Liver (tissue), 3 donors: Measurements from ENCODE around the gene CRISPLD2.

Source experiments
- GABPA ChIP-seq, 2 donors: IDR thresholded peaks in 1 of 2; conservative IDR thresholded peaks in 1 of 2; 2 replicates each; pipeline ENCODE4 v1.6.1; 2016; ENCODE audit warnings: antibody characterized with exemption in 2 of 2, mild to moderate bottlenecking in 1 of 2, moderate library complexity in 1 of 2
- YY1 ChIP-seq: IDR thresholded peaks from 2 replicates; pipeline ENCODE4 v1.6.1; 2016; ENCODE audit warnings: antibody characterized with exemption, mild to moderate bottlenecking
- TF ChIP-seq, protein P1 (sequence below): fragments of 150-350 bp; IDR thresholded peaks from 2 replicates; pipeline ENCODE4 v1.5.1; 2017; ENCODE audit warnings: improper control_type of control experiment, low read depth, low read length; ENCODE audit not compliant: missing input control
- TF ChIP-seq, protein P2 (sequence below): IDR thresholded peaks from 2 replicates; pipeline ENCODE4 v1.6.1; 2016; ENCODE audit warnings: antibody characterized with exemption
- donor health status: healthy.
- donor health status: healthy.

DNA sequence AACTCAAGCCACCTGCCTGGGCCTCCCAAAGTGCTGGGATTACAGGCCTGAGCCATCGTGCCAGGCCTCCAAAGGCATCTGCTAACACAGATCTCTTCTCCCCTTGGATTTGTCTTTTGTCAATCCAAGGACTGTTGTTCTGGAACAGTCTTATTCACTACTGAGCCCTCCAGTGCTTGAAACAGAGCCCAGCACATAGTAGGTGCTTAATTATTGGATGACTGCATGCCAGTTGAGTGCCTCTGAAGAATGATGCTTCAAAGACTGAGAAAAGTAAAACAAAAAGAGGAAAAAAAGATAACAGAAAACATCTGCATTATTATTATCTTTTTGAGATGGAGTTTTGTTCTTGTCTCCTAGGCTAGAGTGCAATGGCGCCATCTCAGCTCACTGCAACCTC, 1.7 kb upstream of the CRISPLD2 start:
- TF ChIP-seq, protein P1, sequence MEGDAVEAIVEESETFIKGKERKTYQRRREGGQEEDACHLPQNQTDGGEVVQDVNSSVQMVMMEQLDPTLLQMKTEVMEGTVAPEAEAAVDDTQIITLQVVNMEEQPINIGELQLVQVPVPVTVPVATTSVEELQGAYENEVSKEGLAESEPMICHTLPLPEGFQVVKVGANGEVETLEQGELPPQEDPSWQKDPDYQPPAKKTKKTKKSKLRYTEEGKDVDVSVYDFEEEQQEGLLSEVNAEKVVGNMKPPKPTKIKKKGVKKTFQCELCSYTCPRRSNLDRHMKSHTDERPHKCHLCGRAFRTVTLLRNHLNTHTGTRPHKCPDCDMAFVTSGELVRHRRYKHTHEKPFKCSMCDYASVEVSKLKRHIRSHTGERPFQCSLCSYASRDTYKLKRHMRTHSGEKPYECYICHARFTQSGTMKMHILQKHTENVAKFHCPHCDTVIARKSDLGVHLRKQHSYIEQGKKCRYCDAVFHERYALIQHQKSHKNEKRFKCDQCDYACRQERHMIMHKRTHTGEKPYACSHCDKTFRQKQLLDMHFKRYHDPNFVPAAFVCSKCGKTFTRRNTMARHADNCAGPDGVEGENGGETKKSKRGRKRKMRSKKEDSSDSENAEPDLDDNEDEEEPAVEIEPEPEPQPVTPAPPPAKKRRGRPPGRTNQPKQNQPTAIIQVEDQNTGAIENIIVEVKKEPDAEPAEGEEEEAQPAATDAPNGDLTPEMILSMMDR = no peak
- TF ChIP-seq, protein P2, sequence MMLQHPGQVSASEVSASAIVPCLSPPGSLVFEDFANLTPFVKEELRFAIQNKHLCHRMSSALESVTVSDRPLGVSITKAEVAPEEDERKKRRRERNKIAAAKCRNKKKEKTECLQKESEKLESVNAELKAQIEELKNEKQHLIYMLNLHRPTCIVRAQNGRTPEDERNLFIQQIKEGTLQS = no peak
- no peak for TF ChIP-seq GABPA (IDR thresholded peaks at IDR 0.05 in 1 of 2, conservative IDR thresholded peaks at IDR 0.05 in 1 of 2)
- TF ChIP-seq YY1 = no peak
